NT2/D1 (cell line): ENCODE data around the gene IL10RB.

ENCODE experiments used
- SUZ12 ChIP-seq: IDR thresholded peaks from 2 replicates; pipeline ENCODE4 v1.6.1; 2011; ENCODE audit not compliant: insufficient read length, insufficient read depth; ENCODE audit errors: extremely low read depth
- ZNF274 ChIP-seq: IDR thresholded peaks from 2 replicates; pipeline ENCODE4 v1.6.1; 2011; ENCODE audit warnings: mild to moderate bottlenecking, low read depth, low read length

GRCh38 chr21:33228455-33228854 is 37.7 kb upstream of the IL10RB start:
- TF ChIP-seq ZNF274 (no peak), SUZ12 (no peak)
